Naive thymus-derived CD4-positive, alpha-beta T cell (primary cell): ENCODE measurements around the gene LRP1. TPM values are rescaled to one million over a fixed set of nuclear protein-coding genes. Genes with fewer than 3 reads are reported as not detected.
A peak's percentile ranks its signal among the peaks of the same experiment; 100 is the strongest.

Source experiments
- ATAC-seq: fragments of 150-1000 bp; cut with Tn5 transposase; 2 replicates; pipeline ENCODE4 v1.10.0; 2021; ENCODE audit warnings: mild to moderate bottlenecking, moderate library complexity
- CTCF ChIA-PET: fragments of 350-600 bp; sonication (Branson Sonifier 250); formaldehyde crosslinking; loops from one replicate; lab custom pipeline; 2021; ENCODE audit warnings: antibody characterized with exemption; lab: Charles Lee
- POLR2A ChIA-PET: fragments of 350-600 bp; sonication (Branson Sonifier 250); formaldehyde crosslinking; loops from one replicate; lab custom pipeline; 2021; ENCODE audit warnings: antibody characterized with exemption, inconsistent platforms; lab: Charles Lee
- DNase-seq, 9 donors: peaks; one replicate each; pipeline versions ENCODE4 v3.0.0 to v3.0.0-alpha.2; 2020 to 2022; ENCODE audit warnings: mixed read lengths in 1 of 9
- H3K27ac ChIP-seq: one replicate; pipeline ENCODE4 v1.7.0; 2013; ENCODE audit warnings: mild to moderate bottlenecking, low read depth, low read length, moderate library complexity
- H3K27me3 ChIP-seq, 2 donors: one replicate each; pipeline ENCODE4 v1.7.0; 2013; ENCODE audit warnings: low read length in 2 of 2, mild to moderate bottlenecking in 2 of 2, moderate library complexity in 2 of 2; ENCODE audit not compliant: control insufficient read depth in 2 of 2, insufficient read depth in 2 of 2
- H3K36me3 ChIP-seq, 3 experiments: 1 replicate in 2 of 3; 2 replicates in 1 of 3; pipeline ENCODE4 v1.7.0; 2013; ENCODE audit warnings: low read length in 3 of 3, mild to moderate bottlenecking in 3 of 3, moderate library complexity in 1 of 3; ENCODE audit not compliant: insufficient read depth in 3 of 3, control insufficient read depth in 2 of 3
- H3K4me1 ChIP-seq, 2 donors: one replicate each; pipeline ENCODE4 v1.7.0; 2013; ENCODE audit warnings: low read length in 2 of 2, mild to moderate bottlenecking in 2 of 2, moderate library complexity in 1 of 2; ENCODE audit not compliant: control insufficient read depth in 2 of 2, insufficient read depth in 2 of 2
- H3K4me3 ChIP-seq: 2 replicates; pipeline ENCODE4 v1.7.0; 2013; ENCODE audit warnings: mild to moderate bottlenecking, low read length
- H3K9me3 ChIP-seq, 3 experiments: 1 replicate in 2 of 3; 2 replicates in 1 of 3; pipeline ENCODE4 v1.7.0; 2013; ENCODE audit warnings: low read length in 3 of 3; ENCODE audit not compliant: control insufficient read depth in 2 of 3
- H3K27ac Mint-ChIP-seq, 9 donors: one replicate each; pipeline ENCODE4 v1.8.0; 2020 to 2022; ENCODE audit warnings: mixed read lengths in 9 of 9, mild to moderate bottlenecking in 8 of 9, moderate library complexity in 5 of 9, inconsistent platforms in 2 of 9
- H3K27me3 Mint-ChIP-seq, 5 donors: one replicate each; pipeline ENCODE4 v1.8.0; 2021 to 2022; ENCODE audit warnings: mixed read lengths in 5 of 5, mild to moderate bottlenecking in 1 of 5
- H3K36me3 Mint-ChIP-seq, 5 donors: one replicate each; pipeline ENCODE4 v1.8.0; 2020 to 2022; ENCODE audit warnings: mixed read lengths in 5 of 5, mild to moderate bottlenecking in 3 of 5, inconsistent platforms in 1 of 5
- H3K4me1 Mint-ChIP-seq, 7 donors: one replicate each; pipeline ENCODE4 v1.8.0; 2020 to 2022; ENCODE audit warnings: mixed read lengths in 7 of 7, mild to moderate bottlenecking in 3 of 7, inconsistent platforms in 1 of 7
- H3K4me3 Mint-ChIP-seq, 10 donors: one replicate each; pipeline ENCODE4 v1.8.0; 2020 to 2022; ENCODE audit warnings: mild to moderate bottlenecking in 10 of 10, mixed read lengths in 10 of 10, moderate library complexity in 6 of 10, inconsistent platforms in 2 of 10
- H3K9me3 Mint-ChIP-seq, 11 donors: one replicate each; pipeline ENCODE4 v1.8.0; 2020 to 2022; ENCODE audit warnings: mixed read lengths in 11 of 11, mild to moderate bottlenecking in 4 of 11, inconsistent platforms in 1 of 11, moderate library complexity in 1 of 11
- intact Hi-C, 2 donors: fragments of 100-400 bp; cut with micrococcal nuclease; formaldehyde crosslinking; loops; one replicate each; pipeline ENCODE4 v1.15.1; 2023
- polyA plus RNA-seq, 2 donors: library from polyadenylated mRNA; unstranded; fragments of 300-500 nt; fragmentation: Illumina TruSeq; gene quantifications; one replicate each; pipeline ENCODE4 v1.2.3, GENCODE V29; 2021
- total RNA-seq, 6 experiments: library from RNA in 5 of 6; stranded (reverse) in 5 of 6; gene quantifications; 1 replicate in 5 of 6; 2 replicates in 1 of 6; pipeline ENCODE4 v1.2.3 and lab custom pipeline; 2021 to 2026

The LRP1 gene
- total and polyA plus RNA-seq, 7 experiments from 2014 or later = 0.58 to 119 (median 10.5) TPM

- peak overlapping the region; percentile 83 for H3K27ac ChIP-seq
- Mint-ChIP-seq H3K4me1 (peaks cover 39 to 61% (median 46%) of the 10 kb centered on the region in 7 donors), H3K27me3 (no peaks in the 10 kb centered on the region), H3K9me3 (peaks cover 0 to 2% (median 0%) of the 10 kb centered on the region in 11 donors), H3K4me3 (peak overlapping the region in 8 of 10 donors; percentile 16 to 75 (median 58)), H3K27ac (peak overlapping the region; percentile 48 to 95 (median 87)), H3K36me3 (peaks cover 0 to 20% (median 0%) of the 10 kb centered on the region in 5 donors)
- H3K9me3 ChIP-seq = no peaks in the 10 kb centered on the region
- intact Hi-C loops = loop anchor here (1.0 kb wide), 3 partner anchors 18 to 85 kb away; partner anchors contain the start of gene STAT6 (in 1 of the 2)
- H3K27me3 ChIP-seq = no peaks in the 10 kb centered on the region
- ChIA-PET POLR2A (interaction anchor here (1.6 to 17.0 kb wide), 5 partner anchors 10 to 35 kb away, joined by 4 to 401 read pairs (median 28); partner anchors contain the start of genes NEMP1 and STAT6), CTCF (interaction anchor here (1.0 to 8.5 kb wide), 7 partner anchors 14 to 31 kb away, joined by 5 to 77 read pairs (median 14); partner anchors contain the start of genes NEMP1 and STAT6)
- H3K4me3 ChIP-seq = no peak overlapping the region
- peaks cover 19 to 39% of the 10 kb centered on the region in 2 donors for H3K4me1 ChIP-seq
- peak in 1 of 9 donors; percentile 29 for DNase-seq
- no peak for ATAC-seq
- peaks cover under 1 to 64% (median 7%) of the 10 kb centered on the region in 3 experiments for H3K36me3 ChIP-seq
Measured at GRCh38 chr12:57092876-57093414, 35.3 kb upstream of the LRP1 start.

- Mint-ChIP-seq H3K27me3 (no peaks in the 10 kb centered on the region), H3K36me3 (peaks cover 0 to 20% (median 0%) of the 10 kb centered on the region in 5 donors), H3K4me1 (peaks cover 39 to 57% (median 46%) of the 10 kb centered on the region in 7 donors), H3K27ac (peak overlapping the region; percentile 7 to 95 (median 90)), H3K9me3 (no peaks in the 10 kb centered on the region), H3K4me3 (peak overlapping the region; percentile 30 to 79 (median 66))
- CTCF ChIA-PET = interaction anchor here (0.7 to 8.5 kb wide), 7 partner anchors 14 to 389 kb away, joined by 3 to 77 read pairs (median 7); partner anchors contain the start of genes NEMP1 and STAT6
- H3K36me3 ChIP-seq = peaks cover 6 to 71% (median 10%) of the 10 kb centered on the region in 3 experiments
- DNase-seq = peak in 7 of 9 donors; percentile 23 to 73 (median 41)
- ATAC-seq = peak; percentile 61
- H3K4me3 ChIP-seq = no peak overlapping the region
- H3K27me3 ChIP-seq = no peaks in the 10 kb centered on the region
- no peaks in the 10 kb centered on the region for H3K9me3 ChIP-seq
- H3K4me1 ChIP-seq = peaks cover 14 to 39% of the 10 kb centered on the region in 2 donors
- intact Hi-C loops = loop anchor here (1.0 kb wide), 3 partner anchors 18 to 85 kb away; partner anchors contain the start of gene STAT6 (in 1 of the 2)
- H3K27ac ChIP-seq = peak overlapping the region; percentile 83
- POLR2A ChIA-PET = interaction anchor here (0.6 to 17.0 kb wide), 7 partner anchors 11 to 36 kb away, joined by 3 to 401 read pairs (median 10); partner anchors contain the start of genes NEMP1 and STAT6
Measured at GRCh38 chr12:57093415-57094207, 34.7 kb upstream of the LRP1 start.

GRCh38 chr12:57094208-57095160, 33.8 kb upstream of the LRP1 start:
- Histone ChIP-seq H3K36me3 (peaks cover 6 to 74% (median 16%) of the 10 kb centered on the region in 3 experiments), H3K4me3 (no peak overlapping the region), H3K27ac (peak overlapping the region; percentile 83), H3K4me1 (peaks cover 14 to 39% of the 10 kb centered on the region in 2 donors), H3K9me3 (no peaks in the 10 kb centered on the region), H3K27me3 (no peaks in the 10 kb centered on the region)
- no peak for DNase-seq
- H3K27ac Mint-ChIP-seq = peak overlapping the region in 8 of 9 donors; percentile 64 to 95 (median 90)
- intact Hi-C loops = no loop called here
- CTCF ChIA-PET = interaction anchor here (0.7 to 8.5 kb wide), 7 partner anchors 15 to 390 kb away, joined by 3 to 77 read pairs (median 7); partner anchors contain the start of genes NEMP1 and STAT6
- H3K27me3 Mint-ChIP-seq = no peaks in the 10 kb centered on the region
- H3K4me3 Mint-ChIP-seq = peak overlapping the region in 4 of 10 donors; percentile 23 to 69 (median 58)
- ATAC-seq = no peak
- POLR2A ChIA-PET = interaction anchor here (0.6 to 17.0 kb wide), 6 partner anchors 11 to 25 kb away, joined by 3 to 401 read pairs (median 19); partner anchors contain the start of genes NEMP1 and STAT6
- H3K36me3 Mint-ChIP-seq = peaks cover 0 to 27% (median 0%) of the 10 kb centered on the region in 5 donors
- no peaks in the 10 kb centered on the region for H3K9me3 Mint-ChIP-seq
- peaks cover 39 to 61% (median 49%) of the 10 kb centered on the region in 7 donors for H3K4me1 Mint-ChIP-seq

GRCh38 chr12:57095440-57095839, 32.8 kb upstream of the LRP1 start:
- ATAC-seq (no peak), DNase-seq (no peak)
- H3K4me1 ChIP-seq = peaks cover 10 to 39% of the 10 kb centered on the region in 2 donors
- Mint-ChIP-seq H3K27me3 (no peaks in the 10 kb centered on the region), H3K36me3 (peaks cover 0 to 35% (median 0%) of the 10 kb centered on the region in 5 donors), H3K27ac (peak overlapping the region in 7 of 9 donors; percentile 65 to 95 (median 90)), H3K9me3 (no peaks in the 10 kb centered on the region), H3K4me3 (no peak overlapping the region), H3K4me1 (peaks cover 36 to 62% (median 51%) of the 10 kb centered on the region in 7 donors)
- H3K27ac ChIP-seq = peak overlapping the region; percentile 83
- ChIA-PET POLR2A (interaction anchor here (1.0 to 17.0 kb wide), 4 partner anchors 8 to 26 kb away, joined by 5 to 401 read pairs (median 22); partner anchors contain the start of genes NEMP1 and STAT6), CTCF (interaction anchor here (1.0 to 8.5 kb wide), 3 partner anchors 16 to 27 kb away, joined by 4 to 77 read pairs (median 17); partner anchors contain the start of gene STAT6)
- H3K36me3 ChIP-seq = peaks cover 6 to 82% (median 16%) of the 10 kb centered on the region in 3 experiments
- H3K9me3 ChIP-seq = no peaks in the 10 kb centered on the region
- intact Hi-C loops = no loop called here
- H3K27me3 ChIP-seq = no peaks in the 10 kb centered on the region
- no peak overlapping the region for H3K4me3 ChIP-seq

- CTCF ChIA-PET = interaction anchor here (1.0 to 4.1 kb wide), 4 partner anchors 15 to 105 kb away, joined by 3 to 20 read pairs (median 10); partner anchors contain the start of gene STAT6
- Mint-ChIP-seq H3K9me3 (no peaks in the 10 kb centered on the region), H3K27me3 (no peaks in the 10 kb centered on the region), H3K4me1 (peaks cover 33 to 62% (median 51%) of the 10 kb centered on the region in 7 donors), H3K27ac (peak overlapping the region in 8 of 9 donors; percentile 47 to 94 (median 64)), H3K4me3 (peak overlapping the region in 1 of 10 donors; percentile 11), H3K36me3 (peaks cover 0 to 37% (median 0%) of the 10 kb centered on the region in 5 donors)
- POLR2A ChIA-PET = interaction anchor here (1.0 to 17.0 kb wide), 3 partner anchors 9 to 17 kb away, joined by 5 to 401 read pairs (median 16); partner anchors contain the start of genes NEMP1 and STAT6
- Histone ChIP-seq H3K27me3 (no peaks in the 10 kb centered on the region), H3K4me1 (peaks cover 7 to 32% of the 10 kb centered on the region in 2 donors), H3K36me3 (peaks cover 6 to 82% (median 15%) of the 10 kb centered on the region in 3 experiments), H3K4me3 (no peak overlapping the region), H3K27ac (peak overlapping the region; percentile 83), H3K9me3 (no peaks in the 10 kb centered on the region)
- intact Hi-C loops = no loop called here
- no peak for ATAC-seq
- DNase-seq = no peak
Measured at GRCh38 chr12:57096099-57096572, 32.1 kb upstream of the LRP1 start.
